Activated CD8-positive, alpha-beta memory T cell treated with anti-CD3 and anti-CD28 coated beads, Interleukin-2, amount 50 U/mL, for 48 hours (primary cell): ENCODE measurements around the gene PRRX2.
"Not testable (repeated sequence)": the region's sequence is repeated elsewhere in the genome, so short reads cannot be mapped to it uniquely, and the experiment has no call there.

ENCODE experiments used
- DNase-seq: peaks from one replicate; pipeline ENCODE4 v3.0.0-alpha.2; 2020

The PRRX2 gene

DNA sequence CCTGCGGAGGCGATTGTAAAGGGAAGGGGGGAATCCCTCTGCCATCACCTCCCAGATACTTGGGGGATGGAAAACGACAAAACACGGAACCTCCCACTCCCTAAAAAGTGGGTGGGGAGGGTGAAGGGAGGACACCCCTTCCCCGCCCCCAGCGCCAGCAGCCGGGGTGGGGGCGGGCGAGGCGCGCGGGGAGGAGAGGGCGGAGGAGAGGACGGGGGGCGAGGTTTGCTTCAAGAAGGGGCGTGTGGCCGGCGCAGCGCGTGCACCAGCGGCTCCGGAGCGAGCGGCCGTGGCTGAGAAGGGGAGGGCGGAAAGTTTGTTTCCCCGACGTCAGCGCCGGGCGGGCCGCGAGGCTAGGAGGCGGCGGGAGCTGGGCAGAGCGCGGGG is at the start of gene PRRX2:
PRRX2 (plus strand) TSS at position 259 of the 387 bp plus-strand sequence. CDS start 221 bp downstream, outside the sequence.
- peak; percentile 72 for DNase-seq

DNA sequence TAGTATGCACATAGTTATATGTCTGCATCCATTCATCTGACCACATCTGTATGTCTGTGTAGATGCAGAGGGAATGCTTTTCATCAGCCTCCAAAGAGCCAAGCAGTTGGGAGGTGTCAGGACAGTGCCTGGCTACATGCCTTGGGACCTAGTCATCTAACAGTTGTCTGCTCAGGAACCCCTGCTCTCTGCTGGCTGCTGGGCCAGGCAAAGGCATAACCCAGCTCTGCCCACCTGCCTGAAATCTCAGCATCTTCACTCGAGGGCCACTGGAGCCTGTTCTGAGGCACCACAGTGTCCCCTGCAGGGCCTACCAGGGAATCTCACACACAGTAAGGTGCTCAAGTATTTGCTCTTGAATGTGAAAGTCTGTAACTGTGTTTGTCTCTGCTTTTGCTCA is 48.3 kb upstream of the PRRX2 start:
- no peak for DNase-seq

DNA sequence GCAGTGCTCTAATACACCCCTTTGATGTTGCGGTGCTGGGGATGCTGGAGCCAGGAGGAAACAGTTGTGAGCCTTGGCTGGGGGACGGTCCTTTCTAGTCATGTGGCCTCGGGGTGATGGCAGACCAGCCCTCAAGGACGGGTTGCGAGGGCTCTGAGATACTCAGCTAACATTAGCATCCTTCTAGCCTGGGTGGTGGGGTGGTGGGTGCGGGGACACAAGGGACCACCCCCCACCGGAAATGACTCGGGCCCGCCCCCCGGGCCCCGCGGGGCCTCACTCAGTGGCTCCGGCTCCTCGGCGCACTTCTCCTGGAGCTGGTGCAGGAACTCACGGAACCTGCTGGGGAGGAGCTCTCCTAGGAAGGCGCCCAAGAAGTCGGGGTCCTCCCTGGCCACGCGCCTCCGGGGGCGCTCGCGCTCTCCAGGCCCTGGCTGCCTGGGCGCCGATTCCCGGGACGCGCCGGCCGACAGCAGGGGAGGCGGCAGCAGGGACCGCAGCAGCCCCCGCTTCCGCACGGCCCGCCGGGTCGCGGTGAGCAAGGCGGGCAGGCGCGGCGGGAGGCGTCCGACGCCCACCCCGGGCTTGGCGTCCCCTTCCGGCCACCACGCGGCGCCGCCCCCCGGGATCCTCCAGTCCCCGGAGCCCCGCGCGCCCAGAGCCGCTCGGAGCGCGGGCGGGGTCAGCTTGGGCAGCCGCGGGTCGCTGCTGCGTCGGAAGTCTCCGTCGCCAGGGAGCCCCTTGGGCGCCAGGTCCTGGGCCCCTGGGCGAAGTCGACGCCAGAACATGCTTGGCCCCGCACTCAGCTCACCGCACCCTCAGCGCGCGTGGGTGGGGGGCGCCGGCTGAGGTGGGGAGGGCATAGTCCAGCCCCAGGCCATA is 45.4 kb upstream of the PRRX2 start:
- no peak for DNase-seq

DNA sequence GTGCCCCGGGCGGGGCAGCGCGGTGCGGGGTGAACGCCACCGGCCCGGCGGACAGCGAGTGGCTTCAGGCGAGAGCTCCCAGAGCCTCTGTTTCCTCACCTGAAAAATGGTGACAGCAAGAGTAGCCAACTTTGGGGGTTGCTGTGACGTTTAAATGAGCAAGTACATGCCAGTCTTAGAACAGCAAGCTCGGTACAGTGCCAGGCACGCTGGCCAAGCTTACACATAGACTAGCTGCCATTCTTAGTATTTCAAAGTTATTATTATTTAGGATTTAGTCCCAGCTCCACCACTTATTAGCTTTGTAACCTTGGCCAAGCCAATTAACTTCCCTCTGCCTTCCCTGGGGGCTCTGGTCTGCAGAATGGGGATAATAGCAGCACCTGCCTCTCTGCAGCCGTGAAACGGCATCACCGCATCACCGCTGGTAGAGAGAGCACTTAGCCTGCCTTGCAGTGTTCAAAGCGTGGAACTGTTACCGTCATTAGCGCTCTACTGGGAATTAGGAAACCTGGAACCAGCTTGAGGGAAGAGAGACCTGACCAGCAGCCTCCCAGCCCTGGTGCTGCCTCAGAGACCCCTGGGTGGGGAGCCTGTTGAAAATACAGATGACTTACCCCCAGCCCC is 44.7 kb upstream of the PRRX2 start, which contains the start of gene C9orf50:
C9orf50 (minus strand) TSS at position 433 of the 627 bp plus-strand sequence. CDS start 527 bp downstream, outside the sequence.
- DNase-seq: no peak

DNA sequence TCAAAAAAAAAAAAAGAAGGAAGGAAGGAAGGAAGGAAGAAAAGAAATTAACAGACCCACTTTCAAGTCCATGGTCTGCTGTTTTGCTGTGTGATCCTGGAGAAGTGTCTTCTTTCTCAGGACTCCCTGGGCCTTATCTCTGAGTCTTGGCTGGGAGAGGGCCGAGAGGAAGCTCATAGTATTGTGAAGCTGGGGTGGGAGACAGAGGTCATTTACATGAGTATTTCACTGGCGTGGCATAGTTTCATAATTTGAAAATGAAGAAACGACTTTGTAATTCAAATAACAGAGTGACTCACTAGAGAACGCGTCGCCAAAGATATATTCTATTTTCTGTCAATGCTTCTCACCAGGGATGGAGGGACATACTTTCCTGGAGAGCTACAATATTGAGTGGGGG is 42.1 kb upstream of the PRRX2 start:
- DNase-seq: no peak

DNA sequence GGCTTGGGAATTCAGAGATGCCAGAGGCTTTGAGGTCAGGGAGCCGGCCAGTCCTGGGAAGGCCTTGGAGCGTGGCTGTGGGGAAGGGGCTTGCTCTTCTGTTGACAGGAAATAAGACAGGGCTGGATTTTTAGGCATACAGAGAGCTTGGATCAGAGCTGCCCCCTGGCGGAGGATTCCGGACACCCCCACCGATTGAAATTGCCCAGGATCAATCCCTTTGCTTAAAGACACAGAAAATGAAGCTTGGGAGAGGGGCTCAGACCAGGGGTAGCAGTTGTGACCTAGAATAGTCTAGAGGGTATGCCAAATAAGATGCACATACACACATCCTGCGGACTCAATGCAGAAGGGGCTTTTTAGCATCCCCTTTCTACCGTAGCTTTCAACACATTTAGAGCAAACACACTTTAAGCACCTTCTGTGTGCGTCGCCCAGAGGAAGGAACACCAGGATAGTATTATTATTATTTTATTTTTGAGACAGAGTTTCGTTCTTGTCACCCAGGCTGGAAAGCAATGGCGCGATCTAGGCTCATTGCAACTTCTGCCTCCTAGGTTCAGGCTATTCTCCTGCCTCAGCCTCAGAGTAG is 41.2 kb upstream of the PRRX2 start:
- DNase-seq: peak; percentile 88

DNA sequence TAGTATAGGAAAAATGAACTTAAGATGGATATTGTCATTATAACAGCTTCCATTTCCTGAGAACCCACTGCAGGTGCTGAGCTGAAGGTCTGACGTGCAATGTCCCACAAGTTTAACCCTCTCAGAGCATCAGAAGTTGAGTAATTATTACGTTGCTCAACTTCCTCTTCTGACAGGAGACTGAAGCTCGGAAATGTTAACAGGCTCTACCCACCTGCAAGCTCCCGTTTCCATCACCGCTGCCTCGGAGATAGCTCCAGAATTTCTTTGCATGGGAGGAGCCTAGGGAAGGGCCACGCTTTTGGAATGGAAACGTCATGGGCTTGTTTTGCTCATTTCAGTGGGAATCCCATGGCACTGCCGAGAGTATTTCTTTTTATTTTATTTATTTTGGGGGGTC is 40.5 kb upstream of the PRRX2 start:
- DNase-seq: no peak

DNA sequence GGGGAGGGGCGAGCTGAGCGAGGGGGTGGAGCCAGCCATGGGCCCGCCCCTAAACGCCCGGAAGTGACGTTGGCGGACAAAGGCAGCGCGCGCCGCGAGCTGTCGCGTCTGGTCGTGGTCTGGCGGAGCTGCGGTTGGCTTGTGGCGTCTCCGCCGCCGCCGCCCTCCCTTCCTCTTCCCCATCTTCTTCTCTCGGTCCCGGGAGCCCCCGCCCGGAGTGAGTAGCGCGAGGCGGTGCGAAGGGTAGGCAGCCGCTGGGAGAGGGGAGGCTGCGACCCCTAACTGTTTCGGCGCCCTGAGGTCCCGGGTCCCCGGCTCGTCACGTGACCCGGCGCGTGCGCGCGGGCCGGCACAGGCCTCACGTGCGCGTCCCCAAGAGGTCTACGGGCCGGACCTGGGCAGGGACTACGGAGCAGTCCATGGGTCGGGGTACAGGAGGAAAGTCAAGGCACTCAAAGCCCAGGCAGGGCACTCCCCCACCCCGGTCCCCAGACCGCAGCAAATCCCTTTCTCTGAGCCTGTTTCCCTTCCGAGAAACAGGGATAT is 39.3 kb upstream of the PRRX2 start, which contains the start of gene NTMT1:
NTMT1 (plus strand) TSS at position 85 of the 546 bp plus-strand sequence. CDS start 6,541 bp downstream, outside the sequence.
- DNase-seq: peak; percentile 99

DNA sequence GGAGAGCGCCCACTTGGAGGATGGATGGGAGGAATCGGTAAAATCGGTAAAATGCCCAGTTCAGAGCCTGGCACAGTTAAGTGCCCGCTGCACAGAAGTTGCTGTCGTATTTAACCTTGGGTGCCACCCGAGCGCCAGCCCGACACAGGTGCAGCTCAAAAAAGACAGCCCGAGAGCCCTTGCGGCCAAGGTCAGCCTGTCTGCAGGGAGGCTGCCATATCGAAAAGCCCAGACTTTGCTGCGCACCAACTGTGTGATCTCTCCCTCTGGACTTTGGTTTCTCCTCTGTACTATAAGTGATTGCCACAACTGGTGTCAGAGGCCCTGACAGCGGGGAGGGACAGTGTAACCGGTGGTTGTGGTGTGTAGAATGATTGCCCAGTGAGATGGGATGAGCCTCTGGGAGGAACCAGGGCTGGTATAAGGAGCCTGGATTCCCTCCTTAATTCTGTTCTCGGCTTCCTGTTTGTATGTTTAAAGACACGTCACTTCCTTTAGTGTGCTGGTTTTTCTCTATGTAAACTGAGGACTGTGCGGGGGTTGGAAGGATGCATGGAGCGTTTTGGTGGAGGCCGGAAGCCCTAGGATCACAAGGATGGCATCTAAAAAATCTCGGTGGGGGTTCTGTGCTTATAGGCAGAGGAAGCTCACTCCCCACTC is 38.7 kb upstream of the PRRX2 start:
- no peak for DNase-seq

DNA sequence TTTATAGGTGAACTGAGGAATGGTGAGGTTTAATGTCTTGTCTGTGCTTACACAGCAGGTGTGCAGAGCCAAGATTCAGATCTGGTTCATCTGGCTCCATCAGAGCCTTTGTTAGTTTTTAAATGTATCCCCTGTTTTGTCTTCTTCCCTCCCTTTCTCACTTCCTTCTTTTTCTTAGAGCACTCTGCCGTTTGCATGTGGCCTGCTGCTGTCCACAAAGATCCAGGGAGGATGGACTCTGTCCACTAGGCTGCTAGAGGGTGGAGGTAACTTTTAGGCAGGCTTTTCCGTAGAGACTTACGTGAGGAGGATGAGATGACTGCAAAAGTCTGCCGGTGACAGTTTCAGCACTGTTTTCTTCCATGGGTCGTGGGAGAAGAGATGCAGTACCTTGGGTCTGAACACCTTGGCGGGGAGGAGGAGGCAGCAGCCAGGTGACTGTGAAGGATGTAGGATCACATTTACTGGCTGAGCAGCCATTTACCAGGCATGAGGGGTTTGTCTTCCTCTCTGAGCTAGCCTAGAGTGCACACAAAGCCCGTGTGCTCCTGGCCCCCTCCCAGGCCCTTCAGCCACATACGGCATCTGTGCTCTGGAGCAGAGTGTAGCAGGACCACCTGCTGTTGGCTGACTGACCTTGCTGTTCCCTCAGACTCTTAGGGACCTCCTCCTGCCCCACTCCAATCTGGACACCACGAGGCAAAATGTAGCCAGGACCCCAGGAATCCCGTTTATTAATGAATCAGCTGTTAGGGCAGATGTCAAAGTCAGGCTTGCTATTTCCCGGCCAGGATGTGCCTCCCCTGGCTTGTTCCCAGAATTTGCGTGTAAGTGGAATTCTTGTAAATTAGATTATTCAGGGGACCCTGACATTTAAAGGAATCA is 37.6 kb upstream of the PRRX2 start:
- no peak for DNase-seq

DNA sequence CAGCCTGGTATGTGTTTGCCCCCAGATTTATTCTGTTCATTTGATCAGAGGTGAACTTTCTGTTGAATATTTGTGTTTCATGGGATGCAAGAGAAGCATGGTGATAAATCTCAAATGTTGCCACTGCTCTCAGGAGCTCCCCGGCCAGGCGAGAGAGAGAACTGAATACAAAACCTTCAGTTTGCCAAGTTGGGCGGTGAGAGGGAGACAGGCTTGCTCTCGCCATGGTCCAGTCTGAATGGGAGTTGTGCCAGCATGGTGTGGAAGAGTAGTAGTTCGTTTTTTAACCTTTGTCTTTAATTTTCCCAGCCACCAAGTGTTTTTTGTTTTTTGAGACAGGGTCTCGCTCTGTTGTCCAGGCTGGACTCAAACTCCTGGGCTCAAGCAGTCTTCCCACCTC is 36.7 kb upstream of the PRRX2 start:
- DNase-seq: no peak

DNA sequence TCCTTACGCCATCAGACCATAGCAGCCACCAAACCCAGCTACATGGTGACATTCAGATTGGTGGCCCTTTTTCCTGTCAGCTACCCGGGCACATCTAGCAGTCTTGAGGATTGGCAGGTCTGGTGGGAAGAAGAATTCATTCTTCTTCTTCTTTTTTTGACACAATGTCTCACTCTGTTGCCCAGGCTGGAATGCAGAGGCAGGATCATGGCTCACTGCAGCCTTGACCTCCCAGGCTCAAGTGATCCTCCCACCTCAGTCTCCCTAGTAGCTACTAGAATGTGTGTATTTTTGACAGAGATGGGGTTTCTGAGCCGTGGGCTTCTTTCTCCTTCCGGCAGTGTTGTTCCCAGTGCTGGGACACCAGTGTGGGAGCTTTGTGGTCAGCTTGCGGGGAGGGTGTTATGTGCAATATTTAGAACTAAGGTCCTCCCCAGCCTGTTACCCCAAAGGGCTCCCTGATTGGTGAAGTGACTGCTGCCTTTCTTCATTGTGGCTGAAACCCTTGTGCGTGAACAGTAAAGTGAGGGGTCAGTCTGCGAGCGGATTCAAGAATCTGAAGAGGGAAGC is 36.1 kb upstream of the PRRX2 start:
- DNase-seq: no peak

DNA sequence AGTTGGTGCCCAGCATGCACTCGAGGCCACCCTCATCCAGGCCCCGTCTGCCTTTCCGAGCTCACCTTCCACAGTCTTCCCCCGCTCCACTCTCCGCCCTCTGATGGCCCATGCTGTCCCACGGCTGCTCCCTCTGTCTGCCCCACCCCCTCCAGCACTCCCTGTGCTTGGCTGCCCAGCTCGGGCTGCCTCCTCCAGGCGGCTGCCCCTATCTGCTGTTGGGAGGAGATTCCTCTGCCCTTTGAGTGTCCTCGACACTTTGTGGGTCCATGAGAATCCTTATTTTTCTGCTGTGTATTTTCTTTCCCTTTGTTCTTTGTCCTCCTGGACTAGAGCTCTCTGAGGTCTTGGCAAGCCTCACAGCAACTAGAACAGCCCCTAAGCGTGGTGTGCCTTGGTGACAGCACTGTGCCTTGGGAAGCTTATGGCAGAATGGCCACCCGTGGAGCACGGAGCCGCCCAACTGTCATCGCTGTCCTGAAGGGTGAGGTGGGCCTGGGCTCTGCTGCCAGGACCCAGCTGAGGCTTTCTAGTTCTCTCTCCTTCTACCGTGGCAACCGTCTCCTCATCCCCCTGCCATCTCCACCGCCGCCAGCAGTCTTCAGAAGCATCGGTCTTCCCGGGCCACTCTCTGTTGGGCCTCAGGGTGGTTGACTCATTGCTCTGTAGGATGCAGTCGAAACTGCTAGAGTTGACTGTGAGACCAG is 34.3 kb upstream of the PRRX2 start:
- no peak for DNase-seq

DNA sequence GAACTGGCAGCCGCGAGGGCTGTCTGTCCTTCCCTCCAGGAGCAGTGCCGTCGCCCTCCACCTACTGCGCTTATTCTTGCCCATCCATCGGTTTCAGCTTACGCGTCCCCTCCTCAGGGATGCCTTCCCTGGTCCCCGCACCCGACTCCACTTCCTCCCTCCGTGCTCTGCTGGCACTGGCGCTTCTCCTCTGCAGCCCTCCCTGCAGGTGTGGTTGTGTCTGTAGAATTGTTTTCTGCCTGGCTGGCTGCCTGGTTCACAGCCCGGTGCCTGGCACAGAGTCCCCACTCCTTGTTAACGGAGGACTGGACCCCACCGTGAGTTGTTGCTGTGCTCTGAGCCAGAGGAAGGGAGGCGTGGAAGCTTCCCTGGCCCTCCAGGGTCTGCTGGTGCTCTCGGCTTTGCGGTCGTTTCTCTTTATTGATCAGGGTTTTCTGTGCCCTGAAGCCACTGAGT is 33.7 kb upstream of the PRRX2 start:
- DNase-seq: no peak

DNA sequence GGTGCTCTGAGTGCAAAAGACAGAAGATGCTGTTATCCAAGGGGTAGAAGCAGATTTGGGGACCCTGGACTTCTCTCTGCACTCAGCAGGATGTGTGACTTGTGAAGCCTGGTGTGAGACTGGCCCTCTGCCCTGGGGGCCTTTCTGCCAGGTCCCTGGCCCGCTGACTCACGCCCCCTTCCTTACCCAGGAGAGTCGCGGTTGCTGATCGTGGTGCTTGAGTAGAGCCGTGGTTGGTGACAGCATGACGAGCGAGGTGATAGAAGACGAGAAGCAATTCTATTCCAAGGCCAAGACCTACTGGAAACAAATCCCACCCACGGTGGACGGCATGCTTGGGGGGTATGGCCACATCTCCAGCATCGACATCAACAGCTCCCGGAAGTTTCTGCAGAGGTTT is 33.0 kb upstream of the PRRX2 start:
- DNase-seq: no peak

DNA sequence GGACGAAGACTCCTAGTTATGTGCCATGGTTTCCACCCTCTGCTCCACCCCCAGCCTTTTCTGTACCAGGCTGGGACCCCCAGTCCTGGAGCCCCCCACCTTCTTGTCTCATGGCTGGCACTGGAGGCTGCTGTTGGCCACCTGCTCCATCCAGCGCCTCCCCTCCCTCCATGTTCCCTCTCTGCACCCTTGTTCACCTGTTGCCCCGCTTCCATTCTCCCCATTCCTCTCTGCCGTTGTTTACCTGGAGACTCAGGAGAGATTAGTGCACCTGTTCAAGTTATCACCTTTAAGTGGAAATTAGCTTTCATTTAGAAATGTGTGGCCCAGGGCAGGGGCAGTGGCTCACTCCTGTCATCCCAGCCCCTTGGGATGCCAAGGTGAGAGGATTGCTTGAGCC is 32.2 kb upstream of the PRRX2 start:
- no peak for DNase-seq

DNA sequence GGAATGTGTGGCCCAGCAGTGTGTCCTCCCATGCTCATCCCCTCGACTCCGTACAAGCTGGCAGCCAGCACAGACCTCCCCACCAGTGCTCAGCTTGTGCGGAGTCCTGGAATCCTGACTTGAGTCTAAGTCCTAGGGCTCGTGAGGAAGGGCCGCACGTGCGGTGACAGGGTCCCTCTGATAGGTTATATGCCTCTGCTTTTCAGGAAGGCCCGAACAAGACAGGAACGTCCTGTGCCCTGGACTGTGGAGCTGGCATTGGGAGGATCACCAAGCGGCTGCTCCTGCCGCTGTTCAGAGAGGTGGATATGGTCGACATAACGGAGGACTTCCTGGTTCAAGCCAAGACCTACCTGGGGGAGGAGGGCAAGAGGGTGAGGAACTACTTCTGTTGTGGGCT is 31.6 kb upstream of the PRRX2 start:
- no peak for DNase-seq

DNA sequence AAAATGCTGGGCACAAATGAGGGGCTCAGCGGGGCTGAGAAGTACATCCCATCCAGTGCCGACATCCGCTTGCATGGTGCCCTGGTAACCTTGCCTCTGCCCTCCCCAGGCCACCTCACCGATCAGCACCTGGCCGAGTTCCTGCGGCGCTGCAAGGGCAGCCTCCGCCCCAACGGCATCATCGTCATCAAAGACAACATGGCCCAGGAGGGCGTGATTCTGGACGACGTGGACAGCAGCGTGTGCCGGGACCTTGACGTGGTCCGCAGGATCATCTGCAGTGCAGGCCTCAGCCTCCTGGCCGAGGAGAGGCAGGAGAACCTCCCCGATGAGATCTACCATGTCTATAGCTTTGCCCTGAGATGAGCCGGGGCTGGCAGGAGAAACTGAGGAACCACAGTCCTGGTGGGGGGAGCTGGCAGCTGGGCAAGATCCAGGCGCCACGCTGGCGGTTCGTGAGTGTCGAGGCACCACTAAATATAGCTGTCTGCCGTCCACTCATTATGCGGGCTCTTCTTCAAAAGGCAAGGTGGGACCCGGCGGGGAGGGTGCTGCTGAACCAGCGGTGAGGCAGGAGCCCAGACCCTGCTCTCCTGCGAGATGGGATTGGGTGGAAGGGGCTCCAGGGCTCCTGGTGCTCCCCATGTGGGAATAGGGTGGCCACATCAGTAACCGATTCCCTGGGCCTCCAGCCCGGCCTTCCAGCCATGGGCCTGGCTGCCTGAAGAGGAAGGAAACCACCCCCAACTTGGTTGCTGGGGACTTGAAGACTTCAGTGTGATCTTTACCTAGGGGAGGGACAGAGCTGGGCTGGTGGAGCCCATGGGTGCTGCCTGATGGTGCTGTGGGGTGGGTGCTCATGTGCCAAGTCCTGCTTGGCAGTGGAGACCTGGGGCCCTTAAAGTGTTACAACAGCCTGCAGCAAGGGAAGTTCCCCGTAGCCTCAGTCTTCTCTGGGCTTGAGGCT is 30.1 kb upstream of the PRRX2 start:
- no peak for DNase-seq

DNA sequence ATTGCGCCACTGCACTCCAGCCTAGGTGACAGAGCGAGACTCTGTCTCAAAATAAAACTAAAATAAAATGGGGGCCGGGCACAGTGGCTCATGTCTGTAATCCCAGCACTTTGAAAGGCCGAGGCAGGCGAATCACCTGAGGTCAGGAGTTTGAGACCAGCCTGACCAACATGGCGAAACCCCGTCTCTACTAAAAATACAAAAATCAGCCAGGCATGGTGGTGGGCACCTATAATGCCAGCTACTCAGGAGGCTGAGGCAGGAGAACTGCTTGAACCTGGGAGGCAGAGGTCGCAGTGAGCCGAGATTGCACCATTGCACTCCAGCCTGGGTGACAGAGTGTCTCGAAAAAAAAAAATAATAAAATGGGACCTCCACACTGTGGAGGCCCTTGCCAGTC is 29.1 kb upstream of the PRRX2 start:
- DNase-seq: not testable (repeated sequence)
